HepG2 (cell line): ENCODE results near the gene CHST4.

Source experiments
- BORCS8-MEF2B ChIP-seq: sonication (generic); formaldehyde crosslinking; IDR thresholded peaks from 2 replicates; pipeline ENCODE4 v1.8.0; 2022; ENCODE audit warnings: mild to moderate bottlenecking, missing genetic modification reagents
- CBX5 ChIP-seq: sonication (generic); formaldehyde crosslinking; IDR thresholded peaks from 2 replicates; pipeline ENCODE4 v1.4.0; 2020; ENCODE audit warnings: missing genetic modification reagents, borderline replicate concordance
- KDM1A ChIP-seq: IDR thresholded peaks from 2 replicates; pipeline ENCODE4 v1.6.1; 2016; ENCODE audit warnings: missing compliant biosample characterization
- PPARG ChIP-seq: conservative IDR thresholded peaks from 2 replicates; pipeline ENCODE4 v1.6.1; 2016; ENCODE audit warnings: missing biosample characterization, missing genetic modification reagents
- RFX5 ChIP-seq: IDR thresholded peaks from 2 replicates; pipeline ENCODE4 v1.6.1; 2011; ENCODE audit warnings: low read depth, low read length, improper control_type of control experiment
- TCF7L2 ChIP-seq: IDR thresholded peaks from 2 replicates; pipeline ENCODE4 v1.6.1; 2011; ENCODE audit warnings: mild to moderate bottlenecking, low read depth, low read length, moderate library complexity
- ZNF468 ChIP-seq: sonication (generic); formaldehyde crosslinking; IDR thresholded peaks from 2 replicates; pipeline ENCODE4 v1.8.0; 2022; ENCODE audit warnings: mild to moderate bottlenecking, moderate library complexity, missing genetic modification reagents
- TF ChIP-seq, protein P1 (sequence below): sonication (generic); formaldehyde crosslinking; IDR thresholded peaks from 2 replicates; pipeline ENCODE4 v1.5.0; 2020; ENCODE audit warnings: mild to moderate bottlenecking, missing genetic modification reagents, moderate library complexity

DNA sequence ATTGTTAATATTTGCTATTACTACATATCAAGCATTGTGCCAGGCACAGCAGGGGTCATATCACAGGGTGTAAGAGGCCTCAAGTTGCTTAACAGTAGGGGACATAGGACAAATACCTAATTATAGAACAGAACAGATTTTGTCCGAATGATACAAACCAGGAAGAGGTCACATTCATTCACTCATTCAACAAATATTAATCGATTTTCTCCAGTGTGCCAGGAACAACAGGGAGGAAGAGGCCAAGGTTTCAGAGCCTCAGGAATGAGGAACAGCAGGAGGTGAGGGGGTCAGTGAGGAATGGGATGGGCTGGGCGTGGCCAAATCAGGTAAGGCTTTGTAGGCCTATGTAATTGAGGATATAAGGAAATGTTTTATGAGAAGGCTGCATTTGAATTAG, 11.2 kb upstream of the CHST4 start:
- TF ChIP-seq ZNF468 (CRISPR knock-in tag), result no peak
- no peak for TF ChIP-seq KDM1A (CRISPR knock-in tag)
- TF ChIP-seq BORCS8-MEF2B (CRISPR knock-in tag), result no peak
- no peak for TF ChIP-seq TCF7L2
- TF ChIP-seq RFX5, result no peak
- TF ChIP-seq, protein P1, sequence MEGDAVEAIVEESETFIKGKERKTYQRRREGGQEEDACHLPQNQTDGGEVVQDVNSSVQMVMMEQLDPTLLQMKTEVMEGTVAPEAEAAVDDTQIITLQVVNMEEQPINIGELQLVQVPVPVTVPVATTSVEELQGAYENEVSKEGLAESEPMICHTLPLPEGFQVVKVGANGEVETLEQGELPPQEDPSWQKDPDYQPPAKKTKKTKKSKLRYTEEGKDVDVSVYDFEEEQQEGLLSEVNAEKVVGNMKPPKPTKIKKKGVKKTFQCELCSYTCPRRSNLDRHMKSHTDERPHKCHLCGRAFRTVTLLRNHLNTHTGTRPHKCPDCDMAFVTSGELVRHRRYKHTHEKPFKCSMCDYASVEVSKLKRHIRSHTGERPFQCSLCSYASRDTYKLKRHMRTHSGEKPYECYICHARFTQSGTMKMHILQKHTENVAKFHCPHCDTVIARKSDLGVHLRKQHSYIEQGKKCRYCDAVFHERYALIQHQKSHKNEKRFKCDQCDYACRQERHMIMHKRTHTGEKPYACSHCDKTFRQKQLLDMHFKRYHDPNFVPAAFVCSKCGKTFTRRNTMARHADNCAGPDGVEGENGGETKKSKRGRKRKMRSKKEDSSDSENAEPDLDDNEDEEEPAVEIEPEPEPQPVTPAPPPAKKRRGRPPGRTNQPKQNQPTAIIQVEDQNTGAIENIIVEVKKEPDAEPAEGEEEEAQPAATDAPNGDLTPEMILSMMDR (CRISPR knock-in tag), result no peak
- no peak for TF ChIP-seq CBX5 (CRISPR knock-in tag)
- TF ChIP-seq PPARG (CRISPR knock-in tag), result no peak
